ENCODE data around the gene SLC22A4.

SLC22A4 gene

GRCh38 chr5:132384506-132385050 is 90.4 kb downstream of the SLC22A4 start:
- no peak for TF ChIP-seq POLR2AphosphoS5 (IDR thresholded peaks at IDR 0.05; ENCODE audit: low read depth, low read length)
- TF ChIP-seq FOXP2 (optimal IDR thresholded peaks at IDR 0.05; ENCODE audit: borderline replicate concordance, extremely low read depth, extremely low read length, insufficient read depth) = no peak
- no peak for TF ChIP-seq SIN3A (IDR thresholded peaks at IDR 0.05; ENCODE audit: borderline replicate concordance, insufficient read depth, low read length)
- TF ChIP-seq TAF1 (IDR thresholded peaks at IDR 0.05; ENCODE audit: borderline replicate concordance, insufficient read depth, low read length) = no peak
- TF ChIP-seq REST (IDR thresholded peaks at IDR 0.05; ENCODE audit: insufficient read depth in 1 of 2, low read depth in 2 of 2, low read length in 2 of 2) = no peak

DNA sequence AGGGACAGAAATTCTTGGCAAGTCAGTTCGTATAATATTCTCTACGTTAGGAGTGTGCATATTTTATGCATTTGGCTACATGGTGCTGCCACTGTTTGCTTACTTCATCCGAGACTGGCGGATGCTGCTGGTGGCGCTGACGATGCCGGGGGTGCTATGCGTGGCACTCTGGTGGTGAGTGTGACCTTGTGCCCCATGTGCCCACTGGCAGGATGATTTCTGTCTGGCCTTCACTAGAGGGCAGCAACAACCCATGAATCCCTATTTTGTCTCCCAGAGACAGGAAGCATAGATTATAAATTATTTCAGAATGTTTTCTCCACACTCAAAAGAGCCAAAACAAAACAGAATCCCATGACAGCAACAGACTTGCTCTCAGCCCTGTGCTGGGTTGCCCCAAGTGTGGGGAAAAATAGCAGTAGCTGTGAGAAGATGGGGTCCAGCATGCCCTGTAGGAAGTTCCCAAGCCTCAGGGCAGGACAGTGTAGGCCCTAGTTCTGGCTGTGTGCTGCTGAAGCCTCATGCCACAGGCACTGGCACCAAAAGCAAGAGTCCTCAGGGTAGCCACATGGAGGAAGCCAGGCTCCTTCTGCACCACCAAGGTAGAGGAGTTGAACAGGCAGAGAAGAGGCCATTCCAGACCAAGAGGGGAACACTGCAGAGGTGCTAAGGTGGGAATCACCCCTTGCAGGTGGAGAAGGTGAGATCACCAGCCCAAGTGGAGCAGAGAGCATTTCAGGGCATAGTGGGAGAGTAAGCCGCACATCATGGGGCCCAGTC is 91.3 kb downstream of the SLC22A4 start:
- TF ChIP-seq TAF1 (IDR thresholded peaks at IDR 0.05; ENCODE audit: borderline replicate concordance, insufficient read depth, low read length) = no peak
- TF ChIP-seq FOXP2 (optimal IDR thresholded peaks at IDR 0.05; ENCODE audit: borderline replicate concordance, extremely low read depth, extremely low read length, insufficient read depth) = no peak
- TF ChIP-seq REST (IDR thresholded peaks at IDR 0.05; ENCODE audit: insufficient read depth in 1 of 2, low read depth in 2 of 2, low read length in 2 of 2) = no peak
- no peak for TF ChIP-seq POLR2AphosphoS5 (IDR thresholded peaks at IDR 0.05; ENCODE audit: low read depth, low read length)
- no peak for TF ChIP-seq SIN3A (IDR thresholded peaks at IDR 0.05; ENCODE audit: borderline replicate concordance, insufficient read depth, low read length)

DNA sequence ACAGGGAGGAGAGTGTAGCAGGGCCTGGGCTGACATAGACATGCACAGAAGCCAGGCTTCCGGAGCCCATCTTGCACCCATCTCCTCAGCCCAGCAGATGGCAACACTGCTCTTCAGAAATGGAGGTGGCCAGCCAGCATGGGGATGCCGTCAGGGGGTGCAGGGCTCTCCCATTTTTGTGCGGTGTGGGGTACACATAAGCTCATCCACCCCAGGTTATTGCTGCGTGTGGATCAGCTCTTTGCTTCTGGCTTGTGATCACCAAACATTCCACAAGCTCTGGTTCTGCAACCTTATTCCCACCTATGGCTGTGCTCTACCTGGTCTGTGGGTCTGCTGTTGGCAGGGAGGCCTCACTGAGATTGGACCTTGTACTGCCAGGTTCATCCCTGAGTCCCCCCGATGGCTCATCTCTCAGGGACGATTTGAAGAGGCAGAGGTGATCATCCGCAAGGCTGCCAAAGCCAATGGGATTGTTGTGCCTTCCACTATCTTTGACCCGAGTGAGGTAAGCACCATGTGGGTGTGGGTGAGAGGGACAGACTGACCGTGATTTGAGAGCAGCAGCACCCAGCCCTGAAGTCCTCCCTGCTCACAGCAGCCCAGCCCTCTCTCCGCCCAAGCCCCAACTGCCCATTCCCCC is 92.6 kb downstream of the SLC22A4 start:
- TF ChIP-seq POLR2AphosphoS5 (IDR thresholded peaks at IDR 0.05; ENCODE audit: low read depth, low read length) (no peak), TAF1 (IDR thresholded peaks at IDR 0.05; ENCODE audit: borderline replicate concordance, insufficient read depth, low read length) (no peak), SIN3A (IDR thresholded peaks at IDR 0.05; ENCODE audit: borderline replicate concordance, insufficient read depth, low read length) (no peak), REST (IDR thresholded peaks at IDR 0.05; ENCODE audit: insufficient read depth in 1 of 2, low read depth in 2 of 2, low read length in 2 of 2) (no peak), FOXP2 (optimal IDR thresholded peaks at IDR 0.05; ENCODE audit: borderline replicate concordance, extremely low read depth, extremely low read length, insufficient read depth) (no peak)

DNA sequence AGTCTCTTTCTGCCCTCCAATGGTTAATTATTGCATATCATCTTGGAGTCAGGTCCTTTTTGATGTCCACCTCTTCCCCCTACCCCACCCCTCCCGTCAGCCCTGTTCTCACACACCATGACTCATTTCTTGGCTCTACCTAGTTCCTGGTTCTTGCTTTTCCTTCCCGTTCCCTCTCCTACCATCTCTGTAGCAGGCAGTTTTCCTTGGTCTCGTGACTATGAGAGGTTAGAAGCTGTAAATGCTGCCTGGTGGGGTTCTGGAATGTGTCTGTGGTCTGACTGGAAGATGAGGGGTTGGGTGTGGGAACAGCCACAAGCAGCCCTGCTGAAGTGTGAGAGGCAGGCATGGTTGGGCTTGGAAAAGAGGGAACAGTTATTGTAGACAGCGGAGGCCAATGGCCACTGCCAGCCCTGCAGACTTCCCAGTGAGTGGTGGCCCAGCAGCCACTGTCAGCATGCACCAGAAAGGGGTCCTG is 93.5 kb downstream of the SLC22A4 start:
- TF ChIP-seq TAF1 (IDR thresholded peaks at IDR 0.05; ENCODE audit: borderline replicate concordance, insufficient read depth, low read length) = no peak; the same call in 1 of the 2 replicates
- no peak for TF ChIP-seq SIN3A (IDR thresholded peaks at IDR 0.05; ENCODE audit: borderline replicate concordance, insufficient read depth, low read length)
- no peak for TF ChIP-seq POLR2AphosphoS5 (IDR thresholded peaks at IDR 0.05; ENCODE audit: low read depth, low read length)
- no peak for TF ChIP-seq FOXP2 (optimal IDR thresholded peaks at IDR 0.05; ENCODE audit: borderline replicate concordance, extremely low read depth, extremely low read length, insufficient read depth)
- no peak for TF ChIP-seq REST (IDR thresholded peaks at IDR 0.05; ENCODE audit: insufficient read depth in 1 of 2, low read depth in 2 of 2, low read length in 2 of 2)

Measured in PFSK-1 (cell line).